CD4-positive, alpha-beta T cell (primary cell): ENCODE results near the gene NDRG3. TPM values are rescaled to one million over a fixed set of nuclear protein-coding genes. Genes with fewer than 3 reads are reported as not detected.
A peak's percentile ranks its signal among the peaks of the same experiment; 100 is the strongest.

Experiments used
- ATAC-seq: fragments of 200-7000 bp; cut with Tn5 transposase; one replicate; pipeline ENCODE4 v1.10.0; 2022; ENCODE audit warnings: mild to moderate bottlenecking; ENCODE audit not compliant: poor library complexity
- CTCF ChIA-PET: fragments of 350-600 bp; sonication (Branson Sonifier 250); formaldehyde crosslinking; loops from one replicate; lab custom pipeline; 2021; ENCODE audit warnings: antibody characterized with exemption, inconsistent platforms; lab: Charles Lee
- POLR2A ChIA-PET: fragments of 350-600 bp; sonication (Branson Sonifier 250); formaldehyde crosslinking; loops from one replicate; lab custom pipeline; 2021; ENCODE audit warnings: antibody characterized with exemption, inconsistent platforms; lab: Charles Lee
- DNase-seq, 14 experiments: peaks; one replicate each; pipeline ENCODE4 v3.0.0-alpha.2; 2013 to 2020; ENCODE audit warnings: mixed read lengths in 2 of 14
- H3K27ac ChIP-seq, 2 donors: one replicate each; pipeline versions ENCODE4 v1.5.1 to v1.7.0; 2013; ENCODE audit warnings: low read length in 2 of 2, low read depth in 1 of 2, mild to moderate bottlenecking in 1 of 2
- H3K27me3 ChIP-seq, 2 experiments: 1 replicate in 1 of 2; 2 replicates in 1 of 2; pipeline versions ENCODE4 v1.6.1 to v1.7.0; 2013; ENCODE audit warnings: low read length in 2 of 2, control low read depth in 1 of 2, mild to moderate bottlenecking in 1 of 2, moderate library complexity in 1 of 2; ENCODE audit not compliant: insufficient read depth in 2 of 2, control insufficient read depth in 1 of 2
- H3K36me3 ChIP-seq: one replicate; pipeline ENCODE4 v1.6.1; 2013; ENCODE audit warnings: low read length, control low read depth; ENCODE audit not compliant: insufficient read depth
- H3K4me1 ChIP-seq: one replicate; pipeline ENCODE4 v1.6.1; 2013; ENCODE audit warnings: low read length, control low read depth; ENCODE audit not compliant: insufficient read depth
- H3K4me3 ChIP-seq: one replicate; pipeline ENCODE4 v1.5.1; 2013; ENCODE audit warnings: mild to moderate bottlenecking, low read length, moderate library complexity
- H3K9me3 ChIP-seq, 2 experiments: 1 replicate in 1 of 2; 2 replicates in 1 of 2; pipeline versions ENCODE4 v1.6.1 to v1.7.0; 2013; ENCODE audit warnings: low read length in 2 of 2, mild to moderate bottlenecking in 2 of 2, control low read depth in 1 of 2, moderate library complexity in 1 of 2; ENCODE audit not compliant: control insufficient read depth in 1 of 2, insufficient read depth in 1 of 2
- H3K27ac Mint-ChIP-seq: one replicate; pipeline ENCODE4 v1.8.0; 2020; ENCODE audit warnings: mixed read lengths
- H3K27me3 Mint-ChIP-seq: one replicate; pipeline ENCODE4 v1.8.0; 2021; ENCODE audit warnings: mixed read lengths
- H3K36me3 Mint-ChIP-seq: one replicate; pipeline ENCODE4 v1.8.0; 2021; ENCODE audit warnings: low read depth, mixed read lengths
- H3K4me1 Mint-ChIP-seq: one replicate; pipeline ENCODE4 v1.8.0; 2021; ENCODE audit warnings: low read depth, mixed read lengths
- H3K4me3 Mint-ChIP-seq: one replicate; pipeline ENCODE4 v1.8.0; 2020; ENCODE audit warnings: mild to moderate bottlenecking, mixed read lengths
- H3K9me3 Mint-ChIP-seq: one replicate; pipeline ENCODE4 v1.8.0; 2020; ENCODE audit warnings: mixed read lengths
- CTCF ChIP-seq: fragments of 200-600 bp; IDR thresholded peaks from one replicate; pipeline ENCODE4 v1.8.0; 2022; ENCODE audit warnings: antibody characterized with exemption, mild to moderate bottlenecking
- intact Hi-C, 2 experiments: fragments of 100-400 bp; cut with DNase I in 1 of 2; cut with micrococcal nuclease in 1 of 2; formaldehyde crosslinking; loops; one replicate each; pipeline versions ENCODE4 v1.15.1 to v1.9.0; 2023 to 2025; cut with DNase I, micrococcal nuclease
- total RNA-seq, 174 experiments: library from RNA in 2 of 174; stranded (reverse) in 2 of 174; gene quantifications; one replicate each; pipeline ENCODE4 v1.2.3 and lab custom pipeline; 2021 to 2026

Gene NDRG3
- total RNA-seq, 2 experiments from 2014 or later = 17.3 to 17.5 TPM

- Mint-ChIP-seq H3K36me3 (no peaks in the 10 kb centered on the region), H3K4me1 (peaks cover 21% of the 10 kb centered on the region), H3K9me3 (no peaks in the 10 kb centered on the region), H3K27me3 (no peaks in the 10 kb centered on the region), H3K4me3 (peak overlapping the region; percentile 85), H3K27ac (peak overlapping the region; percentile 70)
- Histone ChIP-seq H3K36me3 (no peaks in the 10 kb centered on the region), H3K27ac (no peak overlapping the region), H3K4me3 (peak overlapping the region; percentile 92), H3K27me3 (no peaks in the 10 kb centered on the region), H3K9me3 (no peaks in the 10 kb centered on the region), H3K4me1 (peaks cover 22% of the 10 kb centered on the region)
- ATAC-seq (no peak), DNase-seq (no peak)
- POLR2A ChIA-PET = interaction anchor here (0.9 to 4.3 kb wide), 5 partner anchors 8 to 140 kb away, joined by 3 to 48 read pairs (median 5); partner anchors contain the start of gene RAB5IF
- no peak for TF ChIP-seq CTCF
- CTCF ChIA-PET = interaction anchor here (0.9 to 1.6 kb wide), 4 partner anchors 10 to 790 kb away, joined by 3 to 5 read pairs (median 3); partner anchors contain the start of genes DSN1 and SCAND1
- intact Hi-C loops = loop anchor here in 1 of 2 experiments (5.0 kb wide), 1 partner anchor 282 kb away; no protein-coding TSS in a partner anchor
Measured at GRCh38 chr20:36744764-36745191, 1.1 kb downstream of the NDRG3 start.

- H3K4me1 ChIP-seq = peaks cover 22% of the 10 kb centered on the region
- H3K36me3 ChIP-seq = no peaks in the 10 kb centered on the region
Measured at GRCh38 chr20:36744243-36744642, 1.6 kb downstream of the NDRG3 start.

GRCh38 chr20:36742558-36742957 is 3.3 kb downstream of the NDRG3 start:
- ChIA-PET POLR2A (interaction anchor here (4.3 kb wide), 1 partner anchor 9 kb away, joined by 48 read pairs; no protein-coding TSS in a partner anchor), CTCF (interaction anchor here (1.0 kb wide), 1 partner anchor 31 kb away, joined by 3 read pairs; the partner anchor contains the start of gene DSN1)
- Mint-ChIP-seq H3K36me3 (no peaks in the 10 kb centered on the region), H3K27ac (no peak overlapping the region), H3K4me3 (no peak overlapping the region), H3K9me3 (no peaks in the 10 kb centered on the region), H3K27me3 (no peaks in the 10 kb centered on the region), H3K4me1 (peaks cover 21% of the 10 kb centered on the region)
- no peaks in the 10 kb centered on the region for H3K9me3 ChIP-seq
- intact Hi-C loops = no loop called here
- H3K36me3 ChIP-seq = no peaks in the 10 kb centered on the region
- no peak for TF ChIP-seq CTCF
- ATAC-seq = no peak
- DNase-seq = no peak
- H3K27me3 ChIP-seq = no peaks in the 10 kb centered on the region
- H3K4me3 ChIP-seq = no peak overlapping the region
- no peak overlapping the region for H3K27ac ChIP-seq
- H3K4me1 ChIP-seq = peaks cover 22% of the 10 kb centered on the region

More at GRCh38 chr20:36744243-36744642, 1.6 kb downstream of the NDRG3 start:
- no peak overlapping the region for H3K27ac Mint-ChIP-seq
- no peaks in the 10 kb centered on the region for H3K27me3 Mint-ChIP-seq
- TF ChIP-seq CTCF = no peak
- ChIA-PET POLR2A (interaction anchor here (0.9 to 4.3 kb wide), 4 partner anchors 8 to 100 kb away, joined by 3 to 48 read pairs (median 8); no protein-coding TSS in a partner anchor), CTCF (interaction anchor here (0.6 to 1.6 kb wide), 5 partner anchors 10 to 790 kb away, joined by 3 to 5 read pairs (median 3); partner anchors contain the start of genes DSN1 and SCAND1)
- no peaks in the 10 kb centered on the region for H3K36me3 Mint-ChIP-seq
- peak overlapping the region; percentile 85 for H3K4me3 Mint-ChIP-seq
- no peak overlapping the region for H3K4me3 ChIP-seq
- H3K4me1 Mint-ChIP-seq = peaks cover 21% of the 10 kb centered on the region
- H3K27ac ChIP-seq = no peak overlapping the region
- no peaks in the 10 kb centered on the region for H3K9me3 ChIP-seq
- H3K27me3 ChIP-seq = no peaks in the 10 kb centered on the region
- no peak for DNase-seq
- no peak for ATAC-seq
- intact Hi-C loops = no loop called here
- no peaks in the 10 kb centered on the region for H3K9me3 Mint-ChIP-seq
